WTC11 (cell line): ENCODE results near the gene DEFB132. TPM values are rescaled to one million over a fixed set of nuclear protein-coding genes. Genes with fewer than 3 reads are reported as not detected.
A peak's percentile ranks its signal among the peaks of the same experiment; 100 is the strongest.

Experiments used
- ATAC-seq: fragments of 200-7000 bp; cut with Tn5 transposase; 2 replicates; pipeline ENCODE4 v1.10.0; 2021; ENCODE audit warnings: mild to moderate bottlenecking, moderate library complexity
- CTCF ChIA-PET: fragments of 300-600 bp; sonication (Branson Sonifier 250); formaldehyde crosslinking; loops from one replicate; lab custom pipeline; 2021; ENCODE audit warnings: antibody characterized with exemption; lab: Charles Lee
- POLR2A ChIA-PET: fragments of 350-600 bp; sonication (Branson Sonifier 250); formaldehyde crosslinking; loops from one replicate; lab custom pipeline; 2021; ENCODE audit warnings: antibody characterized with exemption; lab: Charles Lee
- DNase-seq: peaks from one replicate; pipeline ENCODE4 v3.0.0; 2021; ENCODE audit warnings: low spot score
- H3K27ac Mint-ChIP-seq: 2 replicates; pipeline ENCODE4 v1.8.0; 2021; ENCODE audit warnings: mixed read lengths
- H3K27me3 Mint-ChIP-seq: 2 replicates; pipeline ENCODE4 v1.8.0; 2021; ENCODE audit warnings: low read depth, mild to moderate bottlenecking, moderate library complexity, mixed read lengths
- H3K36me3 Mint-ChIP-seq: 2 replicates; pipeline ENCODE4 v1.8.0; 2021; ENCODE audit warnings: mixed read lengths
- H3K4me1 Mint-ChIP-seq: 2 replicates; pipeline ENCODE4 v1.8.0; 2022; ENCODE audit warnings: mixed read lengths
- H3K4me3 Mint-ChIP-seq: 2 replicates; pipeline ENCODE4 v1.8.0; 2021; ENCODE audit warnings: mild to moderate bottlenecking, moderate library complexity, mixed read lengths
- H3K9me3 Mint-ChIP-seq: 2 replicates; pipeline ENCODE4 v1.8.0; 2021; ENCODE audit warnings: mixed read lengths
- ATF2 ChIP-seq: sonication (generic); formaldehyde crosslinking; IDR thresholded peaks from 2 replicates; pipeline ENCODE4 v1.8.1; 2022; ENCODE audit warnings: low read depth, missing genetic modification reagents, borderline replicate concordance
- E2F4 ChIP-seq: sonication (generic); formaldehyde crosslinking; IDR thresholded peaks from 2 replicates; pipeline ENCODE4 v1.8.1; 2022; ENCODE audit warnings: low read depth, mild to moderate bottlenecking, moderate library complexity, missing genetic modification reagents, borderline replicate concordance
- FOXK1 ChIP-seq: sonication (generic); formaldehyde crosslinking; IDR thresholded peaks from 2 replicates; pipeline ENCODE4 v1.8.0; 2022; ENCODE audit warnings: mild to moderate bottlenecking, moderate library complexity, missing genetic modification reagents
- GTF2I ChIP-seq: fragments of 250-450 bp; sonication (Bioruptor Pico); conservative IDR thresholded peaks from 2 replicates; pipeline ENCODE4 v1.4.0; 2021; ENCODE audit warnings: mild to moderate bottlenecking
- KAT7 ChIP-seq: sonication (generic); formaldehyde crosslinking; IDR thresholded peaks from 2 replicates; pipeline ENCODE4 v1.8.1; 2023; ENCODE audit warnings: missing genetic modification reagents, mild to moderate bottlenecking, borderline replicate concordance
- MAX ChIP-seq: sonication (generic); formaldehyde crosslinking; IDR thresholded peaks from 2 replicates; pipeline ENCODE4 v1.8.0; 2022; ENCODE audit warnings: mild to moderate bottlenecking, missing genetic modification reagents
- NFE2L1 ChIP-seq: sonication (generic); formaldehyde crosslinking; IDR thresholded peaks from 2 replicates; pipeline ENCODE4 v1.8.1; 2023; ENCODE audit warnings: missing genetic modification reagents
- PRDM15 ChIP-seq: sonication (generic); formaldehyde crosslinking; IDR thresholded peaks from 2 replicates; pipeline ENCODE4 v1.8.0; 2022; ENCODE audit warnings: missing genetic modification reagents
- PRRX2 ChIP-seq: fragments of 250-450 bp; sonication (Bioruptor Pico); IDR thresholded peaks from 2 replicates; pipeline ENCODE4 v1.8.0; 2021; ENCODE audit warnings: mild to moderate bottlenecking
- RORB ChIP-seq: fragments of 250-450 bp; sonication (Bioruptor Pico); IDR thresholded peaks from 2 replicates; pipeline ENCODE4 v1.9.0; 2021; ENCODE audit warnings: mild to moderate bottlenecking
- SMAD4 ChIP-seq: sonication (generic); formaldehyde crosslinking; IDR thresholded peaks from 2 replicates; pipeline ENCODE4 v1.8.0; 2022; ENCODE audit warnings: mild to moderate bottlenecking, missing genetic modification reagents
- SP1 ChIP-seq: sonication (generic); formaldehyde crosslinking; conservative IDR thresholded peaks from 2 replicates; pipeline ENCODE4 v1.8.1; 2022; ENCODE audit warnings: missing genetic modification reagents
- TCF7 ChIP-seq: sonication (generic); formaldehyde crosslinking; IDR thresholded peaks from 2 replicates; pipeline ENCODE4 v1.8.0; 2022; ENCODE audit warnings: mild to moderate bottlenecking, low read depth, missing genetic modification reagents, moderate library complexity
- TP53 ChIP-seq: sonication (generic); formaldehyde crosslinking; IDR thresholded peaks from 2 replicates; pipeline ENCODE4 v1.8.1; 2023; ENCODE audit warnings: mild to moderate bottlenecking, missing genetic modification reagents
- ZBTB43 ChIP-seq: sonication (generic); formaldehyde crosslinking; IDR thresholded peaks from 2 replicates; pipeline ENCODE4 v1.8.1; 2023; ENCODE audit warnings: mild to moderate bottlenecking, missing genetic modification reagents
- ZNF121 ChIP-seq: sonication (generic); formaldehyde crosslinking; IDR thresholded peaks from 2 replicates; pipeline ENCODE4 v1.8.0; 2023; ENCODE audit warnings: missing genetic modification reagents
- ZNF138 ChIP-seq: sonication (generic); formaldehyde crosslinking; conservative IDR thresholded peaks from 2 replicates; pipeline ENCODE4 v1.8.1; 2022; ENCODE audit warnings: mild to moderate bottlenecking, moderate library complexity, missing genetic modification reagents
- ZNF219 ChIP-seq: sonication (generic); formaldehyde crosslinking; IDR thresholded peaks from 2 replicates; pipeline ENCODE4 v1.8.0; 2023; ENCODE audit warnings: missing genetic modification reagents, mild to moderate bottlenecking, borderline replicate concordance
- ZNF263 ChIP-seq: sonication (generic); formaldehyde crosslinking; IDR thresholded peaks from 2 replicates; pipeline ENCODE4 v1.8.1; 2022; ENCODE audit warnings: low read depth, mild to moderate bottlenecking, moderate library complexity, missing genetic modification reagents
- total RNA-seq: library from RNA; stranded (reverse); gene quantifications from 3 replicates; pipeline ENCODE4 v1.2.3, GENCODE V29; 2021

Gene DEFB132
- total RNA-seq, 1 experiment from 2014 or later: not detected

GRCh38 chr20:290084-290831, 32.7 kb downstream of the DEFB132 start, which contains the start of gene C20orf96:
Gene C20orf96, minus strand, starts transcription at chr20:290750. Its CDS starts 140 bp downstream, at chr20:290610.
- Mint-ChIP-seq H3K4me3 (no peak within 1 kb of the TSS), H3K9me3 (peaks cover 9% of the 10 kb centered on the region), H3K36me3 (peaks cover 20% of the 10 kb centered on the region), H3K4me1 (peaks cover 11% of the 10 kb centered on the region), H3K27ac (peak within 1 kb of the TSS; percentile 90), H3K27me3 (peaks cover 27% of the 10 kb centered on the region)
- POLR2A ChIA-PET: interaction anchor here (1.0 kb wide), 1 partner anchor 36 kb away, joined by 7 read pairs; the partner anchor contains the start of gene SOX12
- ATAC-seq (peak; percentile 94), DNase-seq (peak; percentile 96)
- CTCF ChIA-PET: no interaction called here
- TF ChIP-seq PRDM15 (CRISPR knock-in tag) (peak; percentile 94), ATF2 (CRISPR knock-in tag) (no peak), FOXK1 (CRISPR knock-in tag) (0 out of 2 replicates have a peak, but pooled peaks have one; percentile 27), ZBTB43 (CRISPR knock-in tag) (no peak), ZNF219 (no peak), E2F4 (CRISPR knock-in tag) (no peak), SMAD4 (CRISPR knock-in tag) (no peak), KAT7 (CRISPR knock-in tag) (no peak), RORB (CRISPR knock-in tag) (no peak), SP1 (peak; percentile 82), PRRX2 (CRISPR knock-in tag) (no peak), NFE2L1 (CRISPR knock-in tag) (no peak), ZNF263 (CRISPR knock-in tag) (no peak), ZNF138 (CRISPR knock-in tag) (no peak), GTF2I (CRISPR knock-in tag) (no peak), MAX (peak; percentile 51; the same call in 1 of the 2 replicates), TP53 (no peak), TCF7 (CRISPR knock-in tag) (no peak), ZNF121 (CRISPR knock-in tag) (no peak)
